Neural progenitor cell (in vitro differentiated cells): ENCODE measurements around the gene RDX. TPM values are rescaled to one million over a fixed set of nuclear protein-coding genes. Genes with fewer than 3 reads are reported as not detected.

Experiments used
- DNase-seq: peaks from one replicate; pipeline ENCODE4 v3.0.0-alpha.2; 2016; ENCODE audit warnings: low spot score
- H2AFZ ChIP-seq: fragments of 200-600 bp; sonication (generic); replicated peaks from 2 replicates; pipeline ENCODE4 v1.6.1; 2016; ENCODE audit warnings: antibody characterized with exemption
- H3F3A ChIP-seq: fragments of 200-600 bp; sonication (generic); 2 replicates; pipeline ENCODE4 v1.6.1; 2016; ENCODE audit warnings: antibody characterized with exemption, low read depth
- H3K27ac ChIP-seq: fragments of 200-600 bp; sonication (generic); 2 replicates; pipeline ENCODE4 v1.5.1; 2016; ENCODE audit warnings: mild to moderate bottlenecking
- H3K27me3 ChIP-seq: fragments of 200-600 bp; sonication (generic); 2 replicates; pipeline ENCODE4 v1.6.1; 2016; ENCODE audit warnings: mild to moderate bottlenecking, moderate library complexity
- H3K36me3 ChIP-seq: fragments of 200-600 bp; sonication (generic); 2 replicates; pipeline ENCODE4 v1.5.1; 2016
- H3K4me1 ChIP-seq: fragments of 200-600 bp; sonication (generic); 2 replicates; pipeline ENCODE4 v1.6.1; 2016; ENCODE audit warnings: mixed run types
- H3K4me2 ChIP-seq: fragments of 200-600 bp; sonication (generic); 2 replicates; pipeline ENCODE4 v1.6.1; 2016
- H3K4me3 ChIP-seq: fragments of 200-600 bp; sonication (generic); 2 replicates; pipeline ENCODE4 v1.5.1; 2016
- H3K79me2 ChIP-seq: fragments of 200-600 bp; sonication (generic); 2 replicates; pipeline ENCODE4 v1.6.1; 2016; ENCODE audit warnings: low read depth
- H3K9ac ChIP-seq: fragments of 200-600 bp; sonication (generic); 2 replicates; pipeline ENCODE4 v1.6.1; 2016
- H3K9me3 ChIP-seq: fragments of 200-600 bp; sonication (generic); 2 replicates; pipeline ENCODE4 v1.5.1; 2016; ENCODE audit warnings: low read depth
- H4K20me1 ChIP-seq: fragments of 200-600 bp; sonication (generic); 2 replicates; pipeline ENCODE4 v1.6.1; 2016; ENCODE audit warnings: low read depth
- H3K27ac Mint-ChIP-seq: 3 replicates; pipeline ENCODE4 v1.8.0; 2021; ENCODE audit warnings: mixed read lengths
- H3K27me3 Mint-ChIP-seq: 2 replicates; pipeline ENCODE4 v1.8.0; 2022; ENCODE audit warnings: low read depth, mild to moderate bottlenecking, inconsistent platforms, moderate library complexity, mixed read lengths; ENCODE audit not compliant: insufficient read depth
- H3K36me3 Mint-ChIP-seq: 3 replicates; pipeline ENCODE4 v1.8.0; 2021; ENCODE audit warnings: mixed read lengths
- H3K4me1 Mint-ChIP-seq: 3 replicates; pipeline ENCODE4 v1.8.0; 2021; ENCODE audit warnings: mixed read lengths
- H3K4me3 Mint-ChIP-seq: 3 replicates; pipeline ENCODE4 v1.8.0; 2021; ENCODE audit warnings: mild to moderate bottlenecking, moderate library complexity, mixed read lengths
- H3K9me3 Mint-ChIP-seq: 3 replicates; pipeline ENCODE4 v1.8.0; 2020; ENCODE audit warnings: mixed read lengths
- CTCF ChIP-seq: fragments of 200-600 bp; sonication (generic); IDR thresholded peaks from 2 replicates; pipeline ENCODE4 v1.5.1; 2017; ENCODE audit warnings: antibody characterized with exemption, mild to moderate bottlenecking
- EZH2 ChIP-seq: fragments of 200-600 bp; sonication (generic); IDR thresholded peaks from 2 replicates; pipeline ENCODE4 v1.6.1; 2017; ENCODE audit warnings: antibody characterized with exemption, mild to moderate bottlenecking, moderate library complexity
- EZH2phosphoT487 ChIP-seq: fragments of 200-600 bp; sonication (generic); IDR thresholded peaks from 2 replicates; pipeline ENCODE4 v1.6.1; 2017; ENCODE audit warnings: antibody characterized with exemption
- total RNA-seq: library from RNA; depleted of rRNA; stranded (reverse); fragments of >200 nt; gene quantifications from 2 replicates; pipeline ENCODE4 v1.2.3, GENCODE V29; 2015; ENCODE audit warnings: low replicate concordance

RDX gene
- total RNA-seq, 1 donor from 2014 or later = 199 TPM

GRCh38 chr11:110158317-110159200, 137.9 kb downstream of the RDX start:
- H3K36me3 Mint-ChIP-seq = peaks cover 45% of the 10 kb centered on the region
- Histone ChIP-seq H3K36me3 (peaks cover 7% of the 10 kb centered on the region), H3K9me3 (no peaks in the 10 kb centered on the region), H3F3A (no peaks in the 10 kb centered on the region), H3K27ac (peak overlapping the region; percentile 24), H3K4me1 (no peaks in the 10 kb centered on the region), H4K20me1 (peaks cover 38% of the 10 kb centered on the region), H2AFZ (no peak overlapping the region), H3K4me3 (no peak overlapping the region), H3K4me2 (no peak overlapping the region), H3K79me2 (no peaks in the 10 kb centered on the region), H3K27me3 (no peaks in the 10 kb centered on the region), H3K9ac (no peak overlapping the region)
- DNase-seq = no peak
- peaks cover 3% of the 10 kb centered on the region for H3K4me1 Mint-ChIP-seq
- H3K27me3 Mint-ChIP-seq = no peaks in the 10 kb centered on the region
- H3K9me3 Mint-ChIP-seq = no peaks in the 10 kb centered on the region
- H3K27ac Mint-ChIP-seq = no peak overlapping the region
- H3K4me3 Mint-ChIP-seq = no peak overlapping the region
- TF ChIP-seq EZH2phosphoT487 (no peak), EZH2 (no peak), CTCF (no peak)

- Histone ChIP-seq H2AFZ (no peak overlapping the region), H3K4me2 (no peak overlapping the region), H3K9me3 (no peaks in the 10 kb centered on the region), H3K36me3 (peaks cover 3% of the 10 kb centered on the region), H3K4me1 (peaks cover 7% of the 10 kb centered on the region), H3K27me3 (no peaks in the 10 kb centered on the region), H3K27ac (no peak overlapping the region), H3K79me2 (peaks cover 6% of the 10 kb centered on the region), H3K9ac (no peak overlapping the region), H4K20me1 (peaks cover 55% of the 10 kb centered on the region), H3K4me3 (no peak overlapping the region), H3F3A (no peaks in the 10 kb centered on the region)
- no peak for DNase-seq
- H3K27ac Mint-ChIP-seq = no peak overlapping the region
- no peaks in the 10 kb centered on the region for H3K27me3 Mint-ChIP-seq
- peaks cover 14% of the 10 kb centered on the region for H3K4me1 Mint-ChIP-seq
- peaks cover 36% of the 10 kb centered on the region for H3K36me3 Mint-ChIP-seq
- TF ChIP-seq EZH2 (no peak), CTCF (no peak), EZH2phosphoT487 (no peak)
- H3K9me3 Mint-ChIP-seq = no peaks in the 10 kb centered on the region
- no peak overlapping the region for H3K4me3 Mint-ChIP-seq
Measured at GRCh38 chr11:110156503-110156902, 139.9 kb downstream of the RDX start.

GRCh38 chr11:110153474-110153873, 142.9 kb downstream of the RDX start:
- H3K36me3 Mint-ChIP-seq = peaks cover 34% of the 10 kb centered on the region
- no peaks in the 10 kb centered on the region for H3K9me3 Mint-ChIP-seq
- Histone ChIP-seq H3K36me3 (peaks cover 3% of the 10 kb centered on the region), H4K20me1 (peaks cover 69% of the 10 kb centered on the region), H3K4me3 (no peak overlapping the region), H3K79me2 (peaks cover 28% of the 10 kb centered on the region), H3K4me1 (peaks cover 10% of the 10 kb centered on the region), H3F3A (no peaks in the 10 kb centered on the region), H3K9me3 (no peaks in the 10 kb centered on the region), H3K9ac (no peak overlapping the region), H3K27me3 (no peaks in the 10 kb centered on the region), H3K27ac (no peak overlapping the region), H3K4me2 (no peak overlapping the region), H2AFZ (no peak overlapping the region)
- peaks cover 16% of the 10 kb centered on the region for H3K4me1 Mint-ChIP-seq
- no peak for DNase-seq
- TF ChIP-seq EZH2 = no peak
- TF ChIP-seq EZH2phosphoT487 = no peak
- no peak for TF ChIP-seq CTCF
- H3K4me3 Mint-ChIP-seq = no peak overlapping the region
- H3K27me3 Mint-ChIP-seq = no peaks in the 10 kb centered on the region
- H3K27ac Mint-ChIP-seq = no peak overlapping the region
